Ramos (cell line): Measurements from ENCODE around the gene FIS1.

Source experiments
- in situ Hi-C: fragments of 300-500 bp; cut with MboI; formaldehyde crosslinking; loops from one replicate; pipeline ENCODE4 v1.14.3; 2022; ENCODE audit warnings: low sequenced_read_pairs; ENCODE audit not compliant: unreplicated experiment

Gene FIS1

DNA sequence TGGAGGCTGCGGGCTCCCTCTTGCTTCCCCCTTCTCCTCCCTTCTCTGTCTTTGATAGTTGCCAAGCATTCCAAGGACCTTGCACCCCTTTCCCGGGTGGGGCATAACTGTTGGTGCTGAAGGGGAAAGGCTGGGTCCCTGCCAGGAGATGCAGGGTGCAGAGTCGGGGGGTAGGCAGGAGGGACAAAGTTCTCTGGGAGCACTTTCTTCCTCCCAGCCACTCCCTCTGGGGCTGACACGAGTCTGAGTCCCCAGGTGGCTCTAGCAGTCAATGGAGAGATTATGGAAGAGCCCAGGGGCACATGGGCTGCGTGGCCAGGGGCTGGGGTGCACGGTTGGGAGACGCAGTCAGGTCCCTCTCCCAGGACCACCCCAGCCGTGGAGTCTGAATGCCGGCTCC, 9.4 kb downstream of the FIS1 start:
- in situ Hi-C loops, result no loop called here

DNA sequence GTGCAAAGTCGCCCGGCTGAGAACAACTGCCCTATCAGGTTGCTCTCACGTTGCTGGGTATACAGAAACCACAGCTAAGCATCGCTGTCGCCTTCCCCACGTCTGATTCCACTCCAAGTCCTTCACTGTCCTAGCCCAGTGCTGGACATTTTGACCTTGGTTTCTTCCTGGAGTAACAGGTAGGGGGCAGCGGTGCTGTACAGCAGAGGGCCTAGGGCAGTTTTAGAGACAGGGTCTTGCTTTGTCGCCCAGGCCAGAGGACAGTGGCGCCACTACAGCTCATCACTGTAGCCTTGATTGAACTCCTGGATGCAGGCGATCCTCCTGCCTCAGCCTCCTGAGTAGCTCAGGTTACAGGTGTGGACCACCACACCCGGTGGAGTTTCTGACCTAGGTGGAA, 9.8 kb downstream of the FIS1 start:
- in situ Hi-C loops, result no loop called here

DNA sequence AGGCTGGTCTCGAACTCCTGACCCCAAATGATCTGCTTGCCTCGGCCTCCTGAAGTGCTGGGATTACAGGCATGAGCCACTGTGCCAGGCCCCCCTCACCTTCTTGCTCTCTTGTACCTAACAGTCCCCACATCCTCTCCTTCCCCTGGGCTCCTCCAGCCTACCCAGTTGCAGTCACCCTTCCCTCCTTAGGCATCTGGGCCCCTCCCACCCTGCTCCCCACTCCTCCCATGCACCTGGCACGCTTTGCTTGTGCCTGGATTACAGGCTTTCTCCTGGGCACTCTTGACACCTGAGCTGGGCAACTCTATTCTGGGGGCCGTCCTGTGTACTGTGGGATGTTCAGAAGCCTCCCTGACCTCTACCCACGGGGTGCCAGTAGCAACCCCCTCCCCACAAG, 10.2 kb downstream of the FIS1 start:
- in situ Hi-C loops, result no loop called here

DNA sequence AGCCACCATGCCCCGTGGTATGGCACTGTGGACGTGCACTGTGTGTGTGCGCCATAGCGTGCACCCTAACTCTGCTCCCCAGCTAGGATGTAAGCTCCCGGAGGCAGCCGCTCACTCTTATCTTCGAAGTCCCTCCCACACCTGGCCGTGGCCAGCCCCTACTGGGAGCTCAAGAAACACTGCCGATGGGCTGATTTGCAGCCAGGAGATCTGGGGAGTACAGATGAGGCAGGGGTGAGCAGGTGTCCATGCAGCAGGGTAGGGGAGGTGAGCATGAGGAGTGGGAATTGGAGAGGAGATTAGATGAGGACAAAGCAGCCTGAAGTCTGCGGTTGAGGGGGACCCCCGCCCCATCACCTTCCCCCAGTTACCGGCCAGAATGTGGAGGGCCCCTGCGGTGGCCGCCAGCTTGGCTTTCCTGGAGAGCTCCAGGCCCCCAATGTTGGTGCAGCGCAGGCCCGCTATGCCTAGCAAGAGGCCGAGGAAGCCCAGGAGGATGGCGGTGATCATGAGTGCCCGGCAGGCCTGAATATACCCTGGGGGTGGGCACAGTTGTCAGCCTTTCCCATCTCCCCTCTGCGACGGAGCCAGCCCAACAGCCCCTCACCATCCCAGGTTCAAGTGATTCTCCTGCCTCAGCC, 10.9 kb downstream of the FIS1 start:
- in situ Hi-C loops, result no loop called here

DNA sequence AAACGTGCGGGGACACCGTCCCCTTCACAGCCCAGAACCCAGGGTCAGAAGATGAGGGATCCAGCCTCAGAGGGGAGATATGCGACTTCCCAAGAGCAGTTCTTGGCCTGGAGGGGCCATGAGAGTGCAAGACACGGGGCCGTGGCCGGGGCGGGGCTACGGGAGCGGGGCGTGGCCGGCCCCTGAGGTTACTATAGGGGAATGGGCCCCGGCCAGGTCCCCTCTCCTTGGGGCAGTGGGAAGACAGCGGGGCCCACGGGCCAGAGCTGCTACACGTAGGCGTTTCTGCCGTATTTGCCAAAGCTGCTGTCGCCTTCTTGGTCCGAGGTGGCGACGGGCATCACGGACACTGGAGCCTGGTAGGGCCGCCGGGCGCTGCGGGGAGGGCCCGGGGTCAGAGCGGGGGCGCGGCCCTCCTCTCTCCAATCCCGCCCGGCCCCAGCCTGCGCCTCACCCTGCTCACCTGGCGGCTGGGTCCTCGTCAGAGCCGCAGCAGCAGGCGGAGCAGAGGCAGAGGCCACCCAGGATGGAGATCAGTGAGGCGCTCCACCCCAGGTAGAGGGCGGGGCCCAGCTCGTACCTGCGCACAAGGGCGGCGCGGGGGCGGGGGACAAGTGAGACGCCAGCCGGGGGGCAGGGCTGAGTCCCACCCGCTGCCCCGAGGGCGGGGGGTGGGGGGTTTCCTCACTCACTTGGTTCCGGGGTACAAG, 12.6 kb downstream of the FIS1 start:
- in situ Hi-C loops, result no loop called here

DNA sequence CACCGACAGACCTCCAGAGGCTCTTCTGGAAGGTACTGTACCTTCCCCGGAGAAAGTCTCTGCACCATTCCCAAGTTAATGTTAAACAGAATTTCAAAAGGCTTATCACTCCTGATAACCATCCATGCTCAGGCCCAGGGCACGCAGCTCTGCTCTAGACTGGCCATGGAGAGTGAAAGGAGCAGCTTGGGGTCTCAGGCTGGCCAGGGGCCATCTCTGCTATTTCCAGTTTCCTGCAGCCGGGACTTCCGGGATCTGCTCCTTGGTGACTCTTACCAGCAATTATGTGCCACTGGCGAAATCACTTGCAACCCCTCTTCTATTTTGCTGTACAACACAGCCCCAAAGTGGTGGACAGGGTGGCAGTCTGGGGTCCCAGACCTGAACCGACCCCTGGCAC, 13.2 kb downstream of the FIS1 start:
- in situ Hi-C loops, result no loop called here

DNA sequence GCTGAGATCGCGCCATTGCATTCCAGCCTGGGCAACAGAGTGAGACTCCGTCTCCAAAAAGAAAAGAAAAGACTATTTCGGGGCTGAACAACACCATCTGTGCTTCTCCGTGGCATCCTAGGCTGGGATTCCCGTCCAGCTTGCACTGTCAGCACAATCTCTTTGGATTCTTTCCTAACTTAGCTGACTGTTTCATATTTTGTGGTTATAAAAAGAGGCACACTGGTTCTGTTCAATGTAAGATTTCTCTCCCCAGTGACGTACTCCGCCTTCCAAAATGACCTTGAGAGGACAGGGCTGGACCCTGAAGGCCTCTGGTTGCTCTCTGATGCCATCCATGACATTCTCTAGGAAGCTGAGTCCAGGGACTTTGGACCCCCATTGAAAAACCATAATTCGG, 18.2 kb downstream of the FIS1 start:
- in situ Hi-C loops, result no loop called here

DNA sequence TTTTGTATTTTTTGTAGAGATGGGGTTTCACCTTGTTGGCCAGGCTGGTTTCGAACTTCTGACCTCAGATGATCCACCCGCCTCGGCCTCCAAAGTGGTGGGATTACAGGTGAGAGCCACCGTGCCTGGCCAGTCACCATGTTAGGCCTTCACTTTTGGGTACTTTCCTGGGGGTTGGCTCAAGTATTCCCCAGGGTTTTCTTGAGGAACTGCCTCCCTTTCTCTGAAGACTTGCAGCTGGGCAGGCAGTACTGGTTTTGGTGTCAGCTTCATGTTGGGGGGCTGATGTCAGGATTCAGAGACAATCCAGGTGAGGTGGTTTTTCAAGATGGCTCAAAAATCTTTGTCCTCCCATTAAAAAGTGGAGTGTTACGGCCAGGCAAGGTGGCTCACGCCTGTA, 19.2 kb downstream of the FIS1 start:
- in situ Hi-C loops, result no loop called here

DNA sequence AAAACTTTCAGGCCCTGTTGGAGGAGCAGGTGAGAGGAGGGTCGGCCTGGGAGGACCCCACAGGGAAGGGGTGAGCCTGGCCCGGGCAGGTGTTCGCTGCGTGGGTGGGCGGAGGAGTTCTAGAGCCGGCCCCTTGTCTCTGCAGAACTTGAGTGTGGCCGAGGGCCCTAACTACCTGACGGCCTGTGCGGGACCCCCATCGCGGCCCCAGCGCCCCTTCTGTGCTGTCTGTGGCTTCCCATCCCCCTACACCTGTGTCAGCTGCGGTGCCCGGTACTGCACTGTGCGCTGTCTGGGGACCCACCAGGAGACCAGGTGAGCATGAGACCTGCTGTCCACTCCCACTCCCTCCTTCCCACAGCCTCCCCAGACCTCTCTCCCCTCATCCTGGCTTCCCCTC, 21.4 kb downstream of the FIS1 start:
- in situ Hi-C loops, result no loop called here

DNA sequence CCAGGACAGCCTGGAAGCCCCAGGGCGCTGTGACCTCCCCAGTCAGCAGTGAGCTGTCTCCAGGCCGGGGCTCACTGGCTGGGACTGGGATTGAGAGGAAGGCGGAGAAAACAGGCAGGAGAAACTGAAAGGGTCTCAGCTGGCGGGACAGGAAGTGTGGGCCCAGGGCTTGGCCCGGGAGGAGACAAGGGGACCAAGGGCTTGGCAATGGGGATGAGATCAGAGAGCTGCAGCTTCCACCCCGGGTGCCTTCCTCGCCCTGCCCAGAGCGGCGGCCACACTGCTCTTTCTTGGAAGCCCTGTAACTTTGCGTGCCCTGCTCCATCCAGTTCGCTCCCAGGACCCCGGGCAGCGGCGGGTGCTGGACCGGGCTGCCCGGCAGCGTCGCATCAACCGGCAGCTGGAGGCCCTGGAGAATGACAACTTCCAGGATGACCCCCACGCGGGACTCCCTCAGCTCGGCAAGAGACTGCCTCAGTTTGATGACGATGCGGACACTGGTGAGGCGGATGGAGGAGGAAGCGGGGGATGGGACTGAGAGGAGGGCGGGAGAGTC, 22.5 kb downstream of the FIS1 start:
- in situ Hi-C loops, result no loop called here

DNA sequence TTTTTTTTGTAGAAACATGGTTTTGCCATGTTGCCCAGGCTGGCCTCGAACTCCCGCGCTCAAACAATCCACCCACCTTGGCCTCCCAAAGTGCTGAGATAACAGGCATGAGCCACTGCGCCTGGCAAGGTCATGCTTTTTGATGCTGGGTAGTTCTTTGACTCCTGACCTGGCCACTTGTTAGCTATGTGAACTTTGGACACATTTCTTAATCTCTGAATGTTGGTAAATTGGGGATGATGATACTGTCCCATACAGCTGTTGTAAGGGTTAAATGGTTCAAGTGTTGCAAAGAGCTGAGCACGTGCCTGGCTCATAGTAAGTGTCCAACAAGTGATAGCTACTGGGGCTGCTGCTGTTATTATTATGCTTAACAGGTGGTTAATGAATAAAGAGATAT, 24.6 kb downstream of the FIS1 start:
- in situ Hi-C loops, result no loop called here

DNA sequence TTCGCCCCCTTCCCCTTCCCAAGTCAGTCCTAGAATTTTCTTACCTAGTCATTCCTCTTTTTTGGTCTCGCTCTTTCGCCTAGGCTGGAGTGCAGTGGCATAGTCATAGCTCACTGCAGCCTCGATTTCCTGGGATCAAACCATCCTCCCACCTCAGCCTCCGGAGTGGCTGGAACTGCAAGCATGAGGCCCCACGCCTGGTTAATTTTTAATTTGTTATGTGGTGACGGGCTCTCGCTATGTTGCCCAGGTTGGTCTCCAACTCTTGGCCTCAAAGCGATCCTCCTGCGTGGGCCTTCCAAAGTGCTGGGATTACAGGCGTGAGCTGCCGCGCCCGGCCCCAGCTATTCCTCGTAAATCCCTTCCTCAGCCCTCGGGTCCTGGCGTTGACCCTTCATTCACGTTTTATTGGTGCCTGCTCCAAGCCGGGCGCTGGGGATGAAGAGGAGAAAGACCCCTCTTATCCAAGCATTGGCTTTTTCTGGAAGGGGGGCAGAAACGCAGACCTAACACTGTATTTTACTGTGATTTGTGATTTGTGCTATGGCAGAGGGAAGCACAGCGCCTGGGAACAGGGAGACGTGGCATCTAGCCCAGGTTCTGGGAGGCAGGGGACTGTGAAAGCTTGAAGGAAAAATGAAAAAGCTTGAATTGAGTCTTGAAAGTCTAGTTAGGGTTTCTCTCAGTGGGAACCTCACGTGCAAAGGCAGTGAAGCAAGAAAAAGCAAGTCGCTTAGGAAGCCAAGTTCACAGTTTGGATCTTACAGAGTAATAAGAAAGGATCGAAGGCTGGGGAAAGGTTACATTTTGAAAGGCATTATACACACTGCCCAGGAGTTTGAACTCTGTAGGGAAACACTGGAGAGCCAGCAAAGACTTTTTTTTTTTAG, 26.4 kb downstream of the FIS1 start:
- in situ Hi-C loops, result no loop called here

DNA sequence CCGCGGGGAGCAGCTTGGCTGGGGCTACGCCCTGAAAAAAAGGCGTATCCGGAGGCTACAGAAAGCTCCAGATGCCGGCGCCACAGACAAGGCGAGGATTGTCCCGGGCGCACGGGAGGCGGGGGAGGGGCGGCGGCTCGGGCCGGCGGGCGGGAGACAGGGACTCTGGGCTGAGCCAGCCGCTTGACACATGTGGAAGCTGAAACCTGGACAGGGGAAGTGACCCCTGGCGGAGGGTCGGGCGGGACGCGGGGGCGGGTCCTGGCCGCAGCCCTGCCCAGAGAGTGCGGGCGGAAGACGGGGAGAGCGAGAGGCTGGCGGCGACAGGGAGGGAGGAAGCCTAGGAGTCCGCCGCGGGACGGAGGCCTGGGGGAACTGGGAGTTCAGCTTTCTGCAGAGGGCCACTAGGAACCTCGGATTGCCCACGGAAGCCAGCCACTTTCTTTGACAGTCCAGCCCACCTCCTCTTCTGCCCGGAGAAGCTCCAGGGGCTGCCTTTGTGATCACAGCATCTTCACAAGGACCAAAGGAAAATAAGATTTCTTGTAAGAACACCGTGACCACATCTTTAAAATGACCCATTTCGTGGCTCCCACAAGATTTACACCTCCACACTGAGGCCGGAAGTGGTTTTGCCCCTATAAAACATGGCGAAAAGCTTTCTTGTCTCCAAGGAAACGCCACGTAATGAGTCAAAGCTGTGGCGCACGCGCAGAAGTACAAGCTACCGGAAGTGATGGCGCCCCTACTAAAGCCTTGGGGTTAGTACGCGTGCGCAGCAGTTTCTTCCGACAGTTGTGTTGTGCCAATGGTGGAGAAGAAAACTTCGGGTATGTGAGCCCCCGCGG, 27.3 kb downstream of the FIS1 start, which contains the start of the genes PLOD3 and ZNHIT1:
Gene PLOD3 (minus strand): TSS at position 194 of the 848 bp plus-strand sequence. CDS start 307 bp downstream, outside the sequence.
Gene ZNHIT1 (plus strand): TSS at position 778 of the 848 bp plus-strand sequence. CDS start 31 bp downstream, at position 809.
- in situ Hi-C loops, result no loop called here

DNA sequence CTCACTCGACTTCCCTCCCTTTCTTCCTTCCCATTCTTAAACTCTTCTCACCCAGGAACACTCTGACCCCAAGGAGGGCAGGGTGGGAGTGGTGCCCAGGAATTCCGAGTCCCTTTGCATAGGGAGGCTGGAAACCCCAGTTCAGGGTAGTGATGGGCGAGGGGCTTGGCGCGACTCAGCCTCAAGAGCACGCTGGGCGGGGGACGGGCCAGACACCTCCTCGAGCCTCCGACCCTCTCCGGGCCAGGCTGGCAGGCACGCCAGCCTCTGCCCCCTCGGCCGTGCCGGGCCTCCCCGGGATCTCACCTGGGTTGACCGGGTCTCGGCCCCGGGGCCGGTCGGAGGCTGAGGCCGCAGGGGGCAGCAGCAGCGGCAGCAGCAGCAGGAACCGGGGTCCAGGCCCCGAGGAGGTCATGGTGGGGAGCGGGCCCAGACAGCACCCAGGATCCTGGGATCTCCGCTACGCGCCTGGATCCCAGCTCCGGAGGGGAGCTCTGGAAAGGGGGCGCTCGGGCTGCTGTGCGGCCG, 28.0 kb downstream of the FIS1 start:
- in situ Hi-C loops, result no loop called here

DNA sequence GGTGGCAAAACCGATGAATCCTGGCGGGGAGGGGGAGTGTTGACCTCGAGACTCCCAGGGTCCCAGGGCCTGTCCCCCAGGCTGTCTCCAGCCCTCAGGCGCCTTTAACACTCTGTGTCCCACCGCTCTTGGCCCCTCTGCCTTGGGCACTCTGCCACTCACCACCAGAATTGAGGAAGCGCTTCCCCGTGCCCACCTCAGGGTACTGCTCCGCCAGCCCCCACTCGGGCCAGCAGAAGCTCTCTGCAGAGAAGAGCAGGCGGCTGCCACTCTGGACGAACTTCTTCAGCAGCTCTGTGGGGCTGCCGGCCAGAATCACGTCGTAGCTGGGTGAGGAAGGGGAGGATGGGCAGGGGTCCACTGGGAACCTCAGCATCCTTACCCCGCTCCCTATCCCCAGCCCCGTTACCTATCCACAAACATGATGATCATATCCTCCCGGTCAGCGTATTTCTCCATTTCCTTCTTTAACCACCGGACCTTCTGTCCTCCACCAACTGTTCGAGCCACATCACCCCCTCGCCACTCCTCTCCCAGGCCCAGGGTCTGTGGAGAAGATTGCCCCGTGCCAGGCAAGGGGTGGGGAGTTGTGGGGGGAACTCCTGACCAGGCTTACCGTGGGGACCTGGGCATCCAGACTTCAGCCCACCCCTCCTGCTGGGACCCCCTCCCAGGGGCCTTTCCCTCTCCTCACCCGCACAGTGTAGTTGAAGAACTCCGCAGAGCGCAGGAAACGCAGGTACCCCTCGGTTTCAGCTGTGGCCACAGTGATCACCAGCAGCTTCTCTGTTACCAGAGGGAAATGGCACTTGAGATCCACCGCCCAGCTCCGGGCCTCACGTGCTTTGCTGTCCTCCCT, 28.7 kb downstream of the FIS1 start:
- in situ Hi-C loops, result no loop called here

DNA sequence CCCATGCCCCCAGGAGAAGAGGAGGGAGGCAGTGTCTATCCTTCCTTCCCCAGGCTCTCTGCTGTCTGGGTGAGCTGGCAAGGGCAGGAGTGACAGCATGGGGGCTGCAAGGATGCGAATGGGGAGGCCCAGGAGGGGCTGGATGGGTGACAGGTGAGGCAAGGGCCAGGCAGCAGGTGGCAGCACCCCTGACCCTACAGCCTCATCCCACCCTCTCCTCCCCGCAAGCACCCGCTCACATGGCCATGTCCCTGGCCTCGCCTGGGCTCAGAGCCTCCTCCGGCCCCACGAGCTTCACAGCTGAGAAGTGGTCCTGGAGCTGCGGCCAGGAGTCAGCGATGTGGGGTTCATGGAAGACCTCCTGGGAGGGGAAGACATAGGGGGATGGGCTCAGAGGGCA, 32.9 kb downstream of the FIS1 start:
- in situ Hi-C loops, result no loop called here

DNA sequence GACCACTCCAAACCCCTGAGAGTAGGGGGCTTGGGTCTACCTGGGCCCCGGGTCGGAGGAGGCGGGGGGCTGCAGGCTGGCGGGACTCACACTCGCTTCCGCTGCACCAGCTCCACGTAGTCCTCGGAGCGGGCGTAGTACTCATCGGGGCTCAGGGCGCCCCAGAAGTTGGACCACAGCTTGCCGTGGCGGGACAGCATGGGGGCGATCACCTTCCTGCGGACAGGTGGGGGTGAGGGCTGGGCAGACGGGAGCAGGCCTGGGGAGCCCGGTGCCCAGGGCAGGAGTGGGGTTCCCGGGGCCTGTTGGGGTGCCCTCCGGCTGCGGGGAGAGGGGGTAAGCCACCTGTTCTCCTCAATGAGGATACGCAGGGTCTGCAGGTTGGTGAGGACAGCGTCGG, 33.4 kb downstream of the FIS1 start:
- in situ Hi-C loops, result no loop called here

DNA sequence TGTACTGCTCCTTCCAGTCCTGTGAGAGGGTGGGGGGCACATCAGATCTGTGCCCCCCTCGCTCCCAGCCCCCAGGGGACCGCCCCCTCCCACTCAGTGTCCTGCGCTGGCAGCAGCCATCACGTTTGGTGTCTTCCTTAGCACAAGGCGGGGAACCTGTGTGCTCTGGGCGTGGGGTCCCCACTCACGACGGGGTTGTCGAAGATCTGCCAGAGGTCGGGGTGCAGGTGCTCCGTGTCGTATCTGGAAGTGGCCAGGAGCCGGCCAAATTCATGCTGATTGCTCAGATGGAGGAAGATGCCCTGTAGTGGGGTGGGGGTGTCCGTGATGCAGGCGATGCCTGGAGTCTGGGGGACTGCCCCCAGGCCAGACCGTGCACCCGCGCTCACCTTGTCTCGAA, 34.7 kb downstream of the FIS1 start:
- in situ Hi-C loops, result no loop called here

DNA sequence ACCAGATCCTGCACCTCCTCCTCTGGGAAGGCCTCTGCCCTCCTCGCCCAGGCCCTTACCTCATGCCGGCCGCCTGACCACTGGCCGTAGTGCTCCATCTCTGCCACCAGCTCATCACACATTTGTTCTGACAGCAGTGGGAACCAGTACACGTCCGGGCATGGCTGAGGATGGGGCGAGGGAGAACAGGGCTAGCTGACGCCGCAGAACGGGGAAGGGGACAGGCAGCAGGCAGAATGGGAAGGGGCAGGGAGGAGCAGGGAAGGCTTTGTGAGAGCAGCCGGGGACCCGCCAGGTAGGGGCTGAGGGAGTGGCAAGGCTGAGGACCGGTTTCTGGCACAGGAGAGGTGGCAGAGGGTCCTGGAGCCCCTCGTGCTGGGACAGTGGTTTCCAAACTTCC, 36.1 kb downstream of the FIS1 start:
- in situ Hi-C loops, result no loop called here
